GM13976 (cell line): ENCODE results near the gene RPRD1A.

Experiments used
- DNase-seq: peaks from one replicate; pipeline ENCODE4 v3.0.0; 2012; ENCODE audit warnings: low spot score
- CTCF ChIP-seq: IDR thresholded peaks from 2 replicates; pipeline ENCODE4 v1.5.1; 2012; ENCODE audit warnings: borderline replicate concordance, mild to moderate bottlenecking; ENCODE audit not compliant: insufficient read depth; ENCODE audit errors: extremely low read depth, missing control alignments, control extremely low read depth
- in situ Hi-C: fragments of 300-500 bp; cut with MboI; formaldehyde crosslinking; loops from one replicate; pipeline ENCODE4 v1.12.0; 2022; ENCODE audit warnings: low sequenced_read_pairs, mixed read lengths, inconsistent platforms; ENCODE audit not compliant: unreplicated experiment

Gene RPRD1A

GRCh38 chr18:35982409-35983114, 84.8 kb downstream of the RPRD1A start:
- no peak for TF ChIP-seq CTCF
- in situ Hi-C loops, result no loop called here
- no peak for DNase-seq

- in situ Hi-C loops, result no loop called here
- TF ChIP-seq CTCF, result no peak
- DNase-seq, result no peak
Measured at GRCh38 chr18:35979112-35979511, 88.2 kb downstream of the RPRD1A start.

GRCh38 chr18:35974181-35974580, 93.2 kb downstream of the RPRD1A start:
- TF ChIP-seq CTCF, result no peak
- in situ Hi-C loops, result loop anchor here (25.0 kb wide), 1 partner anchor 587 kb away; the partner anchor contains the start of gene ZNF396
- no peak for DNase-seq

- in situ Hi-C loops, result loop anchor here (25.0 kb wide), 1 partner anchor 586 kb away; the partner anchor contains the start of gene ZNF396
- TF ChIP-seq CTCF, result no peak
- DNase-seq, result no peak
Measured at GRCh38 chr18:35973650-35974049, 93.7 kb downstream of the RPRD1A start.

GRCh38 chr18:35972197-35973000, 95.0 kb downstream of the RPRD1A start, which contains the start of gene RMP24:
TSS of gene RMP24 (plus strand) at chr18:35972679.
- no peak for TF ChIP-seq CTCF
- peak; percentile 95 for DNase-seq
- in situ Hi-C loops, result loop anchor here (25.0 kb wide), 1 partner anchor 585 kb away; the partner anchor contains the start of gene ZNF396

- in situ Hi-C loops, result loop anchor here (25.0 kb wide), 1 partner anchor 584 kb away; the partner anchor contains the start of gene ZNF396
- no peak for DNase-seq
Measured at GRCh38 chr18:35971661-35972196, 95.6 kb downstream of the RPRD1A start.

More at GRCh38 chr18:35971661-35972196, 95.6 kb downstream of the RPRD1A start:
- TF ChIP-seq CTCF, result no peak
